GM18951 (cell line): ENCODE measurements around the gene RER1.

Experiments used
- POLR2A ChIP-seq: IDR thresholded peaks from 4 replicates; pipeline ENCODE4 v1.6.1; 2011; ENCODE audit warnings: mild to moderate bottlenecking; ENCODE audit not compliant: insufficient read length, insufficient read depth; ENCODE audit errors: extremely low read depth
- in situ Hi-C: fragments of 300-500 bp; cut with MboI; formaldehyde crosslinking; loops from one replicate; pipeline ENCODE4 v1.12.0; 2022; ENCODE audit warnings: low sequenced_read_pairs, mixed read lengths, inconsistent platforms; ENCODE audit not compliant: unreplicated experiment

Gene RER1

GRCh38 chr1:2376261-2376741 is 15.3 kb upstream of the RER1 start:
- in situ Hi-C loops = no loop called here

GRCh38 chr1:2376931-2377672 is 14.5 kb upstream of the RER1 start:
- TF ChIP-seq POLR2A = no peak
- in situ Hi-C loops = no loop called here

More at GRCh38 chr1:2376261-2376741, 15.3 kb upstream of the RER1 start:
- TF ChIP-seq POLR2A = no peak

GRCh38 chr1:2377751-2378440 is 13.7 kb upstream of the RER1 start:
- in situ Hi-C loops = no loop called here
- no peak for TF ChIP-seq POLR2A

GRCh38 chr1:2378441-2378851 is 13.2 kb upstream of the RER1 start:
- in situ Hi-C loops = no loop called here

DNA sequence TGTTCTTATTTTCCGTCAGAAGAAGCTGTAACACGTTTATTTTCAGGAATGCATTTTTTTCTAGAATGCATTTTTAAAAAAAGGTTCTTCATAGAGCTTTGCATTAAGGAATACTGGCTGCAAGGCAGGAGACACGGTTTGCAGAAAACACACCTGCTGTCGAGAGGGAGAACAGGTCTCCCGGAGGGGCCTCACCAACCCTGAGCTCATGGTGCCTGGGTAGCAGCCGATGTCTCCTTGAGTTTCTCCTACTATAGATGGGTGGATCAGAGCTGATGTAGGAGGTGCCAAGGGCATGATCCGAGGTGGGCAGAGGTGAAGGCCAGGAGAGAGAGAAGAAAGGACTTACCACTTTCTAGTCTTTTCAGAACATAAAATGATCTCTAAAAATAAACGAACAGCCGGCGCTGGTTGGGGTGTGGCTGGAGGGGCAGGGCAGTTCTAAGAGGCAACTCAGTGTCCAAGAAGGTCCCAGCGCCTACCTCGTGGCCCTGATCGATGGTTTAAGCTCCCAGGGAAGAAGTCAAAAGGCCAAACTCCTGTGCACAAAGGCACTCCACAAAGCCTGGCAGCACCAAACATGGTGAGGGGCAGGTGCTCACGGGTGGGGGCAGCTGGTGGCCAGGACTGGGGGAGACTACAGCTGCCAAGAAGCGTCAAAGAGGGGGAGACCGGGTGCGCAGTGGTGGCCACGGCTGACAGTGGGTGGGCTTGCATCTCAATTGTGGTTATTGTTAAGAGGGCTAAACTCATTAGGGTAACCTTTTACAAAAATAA is 12.5 kb upstream of the RER1 start:
- no peak for TF ChIP-seq POLR2A
- in situ Hi-C loops = no loop called here

More at GRCh38 chr1:2378441-2378851, 13.2 kb upstream of the RER1 start:
- TF ChIP-seq POLR2A = no peak

DNA sequence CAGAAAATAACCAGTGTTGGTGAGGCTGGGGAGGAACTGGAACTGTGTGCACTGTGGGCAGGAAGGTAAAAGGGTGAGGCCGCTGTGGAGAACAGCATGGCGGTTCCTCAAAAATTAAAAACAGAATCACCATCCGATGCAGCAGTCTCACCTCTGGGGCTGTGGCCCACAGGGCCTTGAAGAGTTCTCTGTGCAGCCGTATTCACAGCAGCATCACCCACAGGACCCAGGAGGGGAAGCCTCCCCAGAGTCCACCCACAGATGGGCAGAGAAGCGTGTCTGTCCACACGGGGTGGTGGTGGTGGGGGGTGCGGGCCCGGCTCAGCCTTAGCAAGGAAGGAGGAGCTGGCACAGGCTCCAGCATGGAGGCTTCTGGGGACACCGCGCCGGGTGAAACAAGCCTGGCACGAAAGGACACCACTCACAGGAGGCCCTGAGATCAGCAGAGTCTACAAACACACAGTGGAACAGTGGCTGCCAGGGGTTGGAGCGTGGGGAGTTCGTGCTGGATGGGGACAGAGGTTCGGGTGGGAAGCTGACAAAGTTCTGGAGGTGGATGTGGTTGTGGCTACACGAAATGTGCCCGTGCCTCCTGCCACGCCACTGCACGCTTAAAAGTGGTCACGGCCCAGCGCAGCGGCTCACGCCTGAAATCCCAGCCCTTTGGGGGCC is 11.8 kb upstream of the RER1 start:
- TF ChIP-seq POLR2A = no peak
- in situ Hi-C loops = no loop called here

DNA sequence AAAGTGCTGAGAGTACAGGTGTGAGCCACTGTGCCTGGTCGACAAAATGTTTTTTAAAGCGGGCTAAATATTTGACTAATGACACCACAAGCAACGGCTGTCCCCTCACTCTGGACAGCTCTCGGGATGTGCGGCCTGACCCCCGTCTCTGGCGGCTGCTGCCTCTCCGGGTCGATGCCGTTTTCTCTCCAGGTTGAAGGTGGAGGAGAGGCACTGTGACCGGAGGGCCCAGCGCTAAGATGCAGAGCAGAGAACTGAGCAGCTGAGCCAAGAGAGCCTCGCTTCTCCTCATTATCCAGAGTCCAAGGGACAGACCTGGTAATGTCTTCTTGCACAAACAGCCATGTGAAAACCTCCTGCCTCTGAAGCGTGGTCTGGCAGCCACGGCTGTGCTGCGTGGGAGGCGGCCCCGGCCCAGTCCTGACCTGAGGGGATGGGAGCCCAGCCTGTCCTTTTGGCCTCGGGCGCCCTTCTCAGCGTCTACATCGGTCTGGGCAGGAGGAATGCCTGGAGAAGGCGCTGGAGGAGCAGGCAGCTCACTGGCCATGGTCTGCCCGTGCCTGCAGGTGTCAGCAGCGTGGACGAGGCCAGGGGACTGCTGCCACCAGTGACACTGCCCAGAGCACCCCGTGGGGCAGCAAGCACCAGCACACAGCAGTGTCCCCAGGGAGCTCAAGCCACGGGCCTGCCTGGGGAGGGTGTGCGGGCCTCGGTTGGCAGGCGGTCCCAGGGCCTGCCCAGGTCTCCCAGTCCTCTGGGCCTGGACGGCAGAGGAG is 10.6 kb upstream of the RER1 start:
- in situ Hi-C loops = no loop called here
- TF ChIP-seq POLR2A = no peak

GRCh38 chr1:2381741-2382620 is 9.7 kb upstream of the RER1 start:
- in situ Hi-C loops = no loop called here
- no peak for TF ChIP-seq POLR2A

- in situ Hi-C loops = no loop called here
- no peak for TF ChIP-seq POLR2A
Measured at GRCh38 chr1:2382621-2383361, 8.8 kb upstream of the RER1 start.

- in situ Hi-C loops = no loop called here
- no peak for TF ChIP-seq POLR2A
Measured at GRCh38 chr1:2383576-2383975, 8.1 kb upstream of the RER1 start.

- in situ Hi-C loops = no loop called here
Measured at GRCh38 chr1:2384130-2384860, 7.3 kb upstream of the RER1 start.

More at GRCh38 chr1:2384130-2384860, 7.3 kb upstream of the RER1 start:
- no peak for TF ChIP-seq POLR2A
